H9 (cell line): ENCODE results near the gene TENM4. TPM values are rescaled to one million over a fixed set of nuclear protein-coding genes. Genes with fewer than 3 reads are reported as not detected.

Experiments
- DNase-seq: peaks from one replicate; pipeline ENCODE4 v3.0.0-alpha.2; 2017
- H2AFZ ChIP-seq: one replicate; pipeline ENCODE4 v1.6.1; 2013; ENCODE audit warnings: mild to moderate bottlenecking, low read length, control low read depth, moderate library complexity
- H2AK5ac ChIP-seq: 2 replicates; pipeline ENCODE4 v1.6.1; 2013; ENCODE audit warnings: low read length, control low read depth, mixed read lengths; ENCODE audit not compliant: insufficient read length
- H2BK120ac ChIP-seq: one replicate; pipeline ENCODE4 v1.6.1; 2013; ENCODE audit warnings: low read depth, mild to moderate bottlenecking, low read length, control low read depth, inconsistent platforms; ENCODE audit not compliant: poor library complexity, severe bottlenecking
- H2BK12ac ChIP-seq: 2 replicates; pipeline ENCODE4 v1.6.1; 2013; ENCODE audit warnings: low read length, control low read depth, mixed read lengths, low read depth; ENCODE audit not compliant: insufficient read length
- H2BK15ac ChIP-seq: 2 replicates; pipeline ENCODE4 v1.6.1; 2013; ENCODE audit warnings: low read depth, low read length, control low read depth
- H2BK20ac ChIP-seq: one replicate; pipeline ENCODE4 v1.6.1; 2013; ENCODE audit warnings: low read depth, mild to moderate bottlenecking, low read length, control low read depth, inconsistent platforms; ENCODE audit not compliant: poor library complexity, severe bottlenecking
- H2BK5ac ChIP-seq: 2 replicates; pipeline ENCODE4 v1.6.1; 2013; ENCODE audit warnings: low read length, control low read depth, mixed read lengths; ENCODE audit not compliant: insufficient read length
- H3K14ac ChIP-seq: 2 replicates; pipeline ENCODE4 v1.6.1; 2013; ENCODE audit warnings: low read length, control low read depth; ENCODE audit not compliant: insufficient read depth
- H3K18ac ChIP-seq: 2 replicates; pipeline ENCODE4 v1.6.1; 2013; ENCODE audit warnings: low read depth, mild to moderate bottlenecking, mixed read lengths, low read length, control low read depth; ENCODE audit not compliant: insufficient read length
- H3K23ac ChIP-seq: 2 replicates; pipeline ENCODE4 v1.6.1; 2013; ENCODE audit warnings: low read length, control low read depth, mixed read lengths, low read depth; ENCODE audit not compliant: insufficient read length
- H3K23me2 ChIP-seq: 2 replicates; pipeline ENCODE4 v1.6.1; 2013; ENCODE audit warnings: low read depth, mild to moderate bottlenecking, mixed read lengths, low read length, control low read depth; ENCODE audit not compliant: insufficient read length, poor library complexity, severe bottlenecking
- H3K27ac ChIP-seq: 2 replicates; pipeline ENCODE4 v1.5.1; 2013; ENCODE audit warnings: low read length, control low read depth, mixed read lengths, low read depth; ENCODE audit not compliant: insufficient read length
- H3K27me3 ChIP-seq: 2 replicates; pipeline ENCODE4 v1.6.1; 2013; ENCODE audit warnings: low read length, control low read depth, inconsistent platforms; ENCODE audit not compliant: insufficient read depth
- H3K4ac ChIP-seq: 2 replicates; pipeline ENCODE4 v1.6.1; 2013; ENCODE audit warnings: low read depth, mild to moderate bottlenecking, control low read depth, inconsistent platforms, low read length, moderate library complexity
- H3K4me1 ChIP-seq: 2 replicates; pipeline ENCODE4 v1.6.1; 2013; ENCODE audit warnings: low read length, control low read depth, inconsistent platforms; ENCODE audit not compliant: insufficient read depth
- H3K4me2 ChIP-seq: 2 replicates; pipeline ENCODE4 v1.6.1; 2013; ENCODE audit warnings: low read length, control low read depth, mixed read lengths; ENCODE audit not compliant: insufficient read length, insufficient read depth
- H3K56ac ChIP-seq: 2 replicates; pipeline ENCODE4 v1.6.1; 2013; ENCODE audit warnings: low read depth, mild to moderate bottlenecking, mixed read lengths, low read length, control low read depth; ENCODE audit not compliant: insufficient read length
- H3K79me1 ChIP-seq: 2 replicates; pipeline ENCODE4 v1.6.1; 2013; ENCODE audit warnings: low read depth, mild to moderate bottlenecking, moderate library complexity, low read length, control low read depth, inconsistent platforms; ENCODE audit not compliant: insufficient read depth, poor library complexity, severe bottlenecking
- H3K79me2 ChIP-seq: 2 replicates; pipeline ENCODE4 v1.6.1; 2013; ENCODE audit warnings: low read length, control low read depth, inconsistent platforms; ENCODE audit not compliant: insufficient read depth
- H3K9ac ChIP-seq: 2 replicates; pipeline ENCODE4 v1.6.1; 2013; ENCODE audit warnings: low read length, control low read depth, mixed read lengths; ENCODE audit not compliant: insufficient read length; ENCODE audit errors: extremely low read depth
- H3K9me3 ChIP-seq: one replicate; pipeline ENCODE4 v1.6.1; 2013; ENCODE audit warnings: low read depth, low read length, inconsistent platforms; ENCODE audit not compliant: control insufficient read depth
- H3T11ph ChIP-seq: one replicate; pipeline ENCODE4 v1.6.1; 2013; ENCODE audit warnings: mild to moderate bottlenecking, low read length, control low read depth, inconsistent platforms
- H4K20me1 ChIP-seq: one replicate; pipeline ENCODE4 v1.6.1; 2013; ENCODE audit not compliant: control insufficient read depth, insufficient read length, insufficient read depth
- H4K5ac ChIP-seq: 2 replicates; pipeline ENCODE4 v1.6.1; 2013; ENCODE audit warnings: low read depth, mild to moderate bottlenecking, mixed read lengths, low read length, control low read depth; ENCODE audit not compliant: insufficient read length
- H4K8ac ChIP-seq: replicated peaks from 2 replicates; pipeline ENCODE4 v1.6.1; 2013; ENCODE audit warnings: low read length, control low read depth, mixed read lengths, low read depth; ENCODE audit not compliant: insufficient read length
- H4K91ac ChIP-seq: 2 replicates; pipeline ENCODE4 v1.6.1; 2013; ENCODE audit warnings: low read depth, mild to moderate bottlenecking, moderate library complexity, mixed read lengths, low read length, control low read depth; ENCODE audit not compliant: insufficient read length
- H3K27ac Mint-ChIP-seq, 3 experiments: 2 replicates in 2 of 3; 3 replicates in 1 of 3; pipeline ENCODE4 v1.8.0; 2020 to 2021; ENCODE audit warnings: mixed read lengths in 3 of 3, mild to moderate bottlenecking in 1 of 3, moderate library complexity in 1 of 3
- H3K27me3 Mint-ChIP-seq: 2 replicates; pipeline ENCODE4 v1.8.0; 2021; ENCODE audit warnings: low read depth, mild to moderate bottlenecking, moderate library complexity, mixed read lengths
- H3K36me3 Mint-ChIP-seq, 3 experiments: 2 replicates in 2 of 3; 3 replicates in 1 of 3; pipeline ENCODE4 v1.8.0; 2020 to 2021; ENCODE audit warnings: low read depth in 3 of 3, mixed read lengths in 3 of 3; ENCODE audit not compliant: insufficient read depth in 1 of 3
- H3K4me1 Mint-ChIP-seq, 2 experiments: 2 replicates each; pipeline ENCODE4 v1.8.0; 2020; ENCODE audit warnings: mixed read lengths in 2 of 2
- H3K4me3 Mint-ChIP-seq, 2 experiments: 2 replicates in 1 of 2; 3 replicates in 1 of 2; pipeline ENCODE4 v1.8.0; 2020 to 2021; ENCODE audit warnings: mild to moderate bottlenecking in 2 of 2, mixed read lengths in 2 of 2, moderate library complexity in 1 of 2
- H3K9me3 Mint-ChIP-seq, 2 experiments: 2 replicates in 1 of 2; 3 replicates in 1 of 2; pipeline ENCODE4 v1.8.0; 2020; ENCODE audit warnings: mild to moderate bottlenecking in 2 of 2, mixed read lengths in 2 of 2, moderate library complexity in 1 of 2
- WGBS: extraction: QIAGEN DNeasy Blood & Tissue Kit; methylation state at CpG from one replicate; pipeline ENCODE4 v1.1.7; 2013; ENCODE audit warnings: missing lambda C conversion rate, low lambda C conversion rate, mixed read lengths; ENCODE audit not compliant: insufficient read length; ENCODE audit errors: extremely low coverage; 5-methylcytosine and 5-hydroxymethylcytosine counted together
- total RNA-seq: library from RNA; stranded (reverse); gene quantifications from 2 replicates; pipeline ENCODE4 v1.2.1, GENCODE V29; 2021
- TF ChIP-seq, protein P1 (sequence below): fragments of 200-600 bp; sonication (generic); conservative IDR thresholded peaks from 3 replicates; pipeline ENCODE4 v1.8.0; 2021; ENCODE audit warnings: antibody characterized with exemption, mild to moderate bottlenecking

The TENM4 gene
- total RNA-seq, 1 experiment from 2014 or later, result 4.6 TPM

DNA sequence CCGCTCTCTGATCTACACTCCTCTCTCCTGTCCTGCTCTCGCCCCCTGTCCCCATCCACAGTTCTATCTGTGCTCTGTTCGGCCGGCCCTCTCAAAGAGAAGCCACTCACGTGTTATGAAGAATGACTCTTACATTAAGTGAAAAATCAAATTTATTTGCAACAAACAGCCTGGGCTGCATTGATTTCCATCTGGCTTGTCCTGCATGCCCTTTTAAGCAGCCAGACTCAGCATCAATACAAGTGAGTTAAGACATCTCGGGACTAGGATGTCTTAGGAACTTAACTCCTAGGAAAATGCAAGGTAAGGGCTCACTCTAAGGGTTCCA lies 373.5 kb downstream of the TENM4 start:
- no peak overlapping the region for H2BK20ac ChIP-seq
- no peak overlapping the region for H3K14ac ChIP-seq
- no CpG with 5 or more reads among the region's 6 CpGs for whole genome bisulfite sequencing
- H3K9me3 Mint-ChIP-seq, result no peaks in the 10 kb centered on the region
- peaks cover 21 to 28% of the 10 kb centered on the region in 2 experiments for H3K4me1 Mint-ChIP-seq
- H3K36me3 Mint-ChIP-seq, result no peaks in the 10 kb centered on the region
- H3K27me3 ChIP-seq, result no peaks in the 10 kb centered on the region
- no peak overlapping the region for H3K23ac ChIP-seq
- H3T11ph ChIP-seq, result no peak overlapping the region
- no peak overlapping the region for H3K4ac ChIP-seq
- no peaks in the 10 kb centered on the region; the same call in 1 of the 2 replicates for H3K4me1 ChIP-seq
- no peaks in the 10 kb centered on the region for H4K20me1 ChIP-seq
- H3K4me3 Mint-ChIP-seq, result peak overlapping the region in 1 of 2 experiments; percentile 41; a peak in 2 of 5 replicates
- no peak for DNase-seq
- no peak overlapping the region for H3K9ac ChIP-seq
- no peaks in the 10 kb centered on the region for H3K79me2 ChIP-seq
- no peak overlapping the region for H2BK15ac ChIP-seq
- no peaks in the 10 kb centered on the region for H3K79me1 ChIP-seq
- no peak overlapping the region for H2AFZ ChIP-seq
- no peak overlapping the region for H2BK5ac ChIP-seq
- H2BK12ac ChIP-seq, result no peak overlapping the region
- no peaks in the 10 kb centered on the region for H3K23me2 ChIP-seq
- no peak overlapping the region for H2AK5ac ChIP-seq
- H4K5ac ChIP-seq, result no peak overlapping the region
- H3K4me2 ChIP-seq, result no peak overlapping the region
- TF ChIP-seq, protein P1, sequence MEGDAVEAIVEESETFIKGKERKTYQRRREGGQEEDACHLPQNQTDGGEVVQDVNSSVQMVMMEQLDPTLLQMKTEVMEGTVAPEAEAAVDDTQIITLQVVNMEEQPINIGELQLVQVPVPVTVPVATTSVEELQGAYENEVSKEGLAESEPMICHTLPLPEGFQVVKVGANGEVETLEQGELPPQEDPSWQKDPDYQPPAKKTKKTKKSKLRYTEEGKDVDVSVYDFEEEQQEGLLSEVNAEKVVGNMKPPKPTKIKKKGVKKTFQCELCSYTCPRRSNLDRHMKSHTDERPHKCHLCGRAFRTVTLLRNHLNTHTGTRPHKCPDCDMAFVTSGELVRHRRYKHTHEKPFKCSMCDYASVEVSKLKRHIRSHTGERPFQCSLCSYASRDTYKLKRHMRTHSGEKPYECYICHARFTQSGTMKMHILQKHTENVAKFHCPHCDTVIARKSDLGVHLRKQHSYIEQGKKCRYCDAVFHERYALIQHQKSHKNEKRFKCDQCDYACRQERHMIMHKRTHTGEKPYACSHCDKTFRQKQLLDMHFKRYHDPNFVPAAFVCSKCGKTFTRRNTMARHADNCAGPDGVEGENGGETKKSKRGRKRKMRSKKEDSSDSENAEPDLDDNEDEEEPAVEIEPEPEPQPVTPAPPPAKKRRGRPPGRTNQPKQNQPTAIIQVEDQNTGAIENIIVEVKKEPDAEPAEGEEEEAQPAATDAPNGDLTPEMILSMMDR, result no peak
- no peak overlapping the region for H4K91ac ChIP-seq
- no peaks in the 10 kb centered on the region for H3K9me3 ChIP-seq
- H2BK120ac ChIP-seq, result no peak overlapping the region
- H3K18ac ChIP-seq, result no peak overlapping the region
- no peak overlapping the region for H3K56ac ChIP-seq
- H4K8ac ChIP-seq, result no peak overlapping the region
- peaks cover 8% of the 10 kb centered on the region for H3K27me3 Mint-ChIP-seq
- peak overlapping the region in 1 of 3 experiments; percentile 3; a peak in 1 of 7 replicates for H3K27ac Mint-ChIP-seq
- H3K27ac ChIP-seq, result no peak overlapping the region
